ENCODE measurements around the gene PPP2CA.

- TF ChIP-seq CTCF (IDR thresholded peaks at IDR 0.05 in 4 of 5, conservative IDR thresholded peaks at IDR 0.05 in 1 of 5) (no peak), POLR2A (IDR thresholded peaks at IDR 0.05) (no peak)
Measured at GRCh38 chr5:134148316-134148715, 77.6 kb downstream of the PPP2CA start.
